Suprapubic skin (tissue), 4 donors: ENCODE measurements around the gene IFNA21.

Experiments
- CTCF ChIP-seq, 2 donors: fragments of 200-600 bp in 1 of 2; fragments of 450-650 bp in 1 of 2; sonication (generic) in 1 of 2; IDR thresholded peaks; one replicate each; pipeline ENCODE4 v1.5.1; 2016 to 2019; ENCODE audit warnings: antibody characterized with exemption in 2 of 2, mild to moderate bottlenecking in 1 of 2, moderate library complexity in 1 of 2
- POLR2A ChIP-seq, 2 donors: fragments of 450-650 bp; IDR thresholded peaks; one replicate each; pipeline ENCODE4 v1.6.1; 2017; ENCODE audit warnings: antibody characterized with exemption in 2 of 2, mild to moderate bottlenecking in 2 of 2, moderate library complexity in 2 of 2
- POLR2AphosphoS5 ChIP-seq, 3 donors: sonication (generic); formaldehyde crosslinking; IDR thresholded peaks; one replicate each; pipeline ENCODE4 v1.6.1; 2017; ENCODE audit warnings: antibody characterized with exemption in 3 of 3

DNA sequence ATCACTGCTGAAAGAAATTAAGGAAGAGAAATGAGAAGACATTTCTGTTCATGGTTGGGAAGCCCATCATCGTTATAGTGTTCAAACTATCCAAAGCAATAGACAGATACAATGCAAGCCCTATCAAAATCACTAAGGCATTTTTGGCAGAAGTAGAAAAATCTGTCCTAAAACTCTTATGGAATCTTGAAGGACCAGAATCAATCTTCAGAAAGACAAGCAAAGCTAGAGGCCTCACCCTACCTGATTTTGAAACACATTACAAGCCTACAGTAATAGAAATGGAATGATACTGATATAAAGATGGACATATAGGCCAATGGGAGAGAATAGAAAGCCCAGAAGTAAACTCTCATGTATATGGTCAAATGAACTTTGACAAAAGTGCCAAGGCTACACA, 4.9 kb upstream of the IFNA21 start:
- TF ChIP-seq POLR2AphosphoS5 (IDR thresholded peaks at IDR 0.05) (no peak), CTCF (IDR thresholded peaks at IDR 0.05) (no peak), POLR2A (IDR thresholded peaks at IDR 0.05) (no peak)
